PFSK-1 (cell line): ENCODE results near the gene NUP188.

Experiments used
- FOXP2 ChIP-seq: optimal IDR thresholded peaks from 2 replicates; pipeline ENCODE3; 2011; ENCODE audit warnings: borderline replicate concordance, control low read depth, inconsistent platforms; ENCODE audit not compliant: insufficient read depth; ENCODE audit errors: extremely low read length, extremely low read depth
- POLR2AphosphoS5 ChIP-seq: IDR thresholded peaks from 2 replicates; pipeline ENCODE4 v1.6.1; 2012; ENCODE audit warnings: low read depth, mild to moderate bottlenecking, control low read depth, low read length, moderate library complexity
- SIN3A ChIP-seq: IDR thresholded peaks from 2 replicates; pipeline ENCODE4 v1.6.1; 2012; ENCODE audit warnings: mild to moderate bottlenecking, low read length, moderate library complexity, borderline replicate concordance; ENCODE audit not compliant: insufficient read depth
- TAF1 ChIP-seq: IDR thresholded peaks from 2 replicates; pipeline ENCODE4 v1.6.1; 2012; ENCODE audit warnings: low read length, control low read depth, borderline replicate concordance; ENCODE audit not compliant: insufficient read depth
- TF ChIP-seq, protein P1 (sequence below), 2 experiments: IDR thresholded peaks; 2 replicates each; pipeline versions ENCODE4 v1.6.1 to v1.8.0; 2011 to 2012; ENCODE audit warnings: low read depth in 2 of 2, low read length in 2 of 2, control low read depth in 1 of 2, inconsistent platforms in 1 of 2, mild to moderate bottlenecking in 1 of 2, moderate library complexity in 1 of 2; ENCODE audit not compliant: insufficient read depth in 1 of 2

NUP188 gene

GRCh38 chr9:128940271-128940921 is 7.1 kb upstream of the NUP188 start:
- no peak for TF ChIP-seq FOXP2
- no peak for TF ChIP-seq TAF1
- no peak for TF ChIP-seq SIN3A
- TF ChIP-seq, protein P1, sequence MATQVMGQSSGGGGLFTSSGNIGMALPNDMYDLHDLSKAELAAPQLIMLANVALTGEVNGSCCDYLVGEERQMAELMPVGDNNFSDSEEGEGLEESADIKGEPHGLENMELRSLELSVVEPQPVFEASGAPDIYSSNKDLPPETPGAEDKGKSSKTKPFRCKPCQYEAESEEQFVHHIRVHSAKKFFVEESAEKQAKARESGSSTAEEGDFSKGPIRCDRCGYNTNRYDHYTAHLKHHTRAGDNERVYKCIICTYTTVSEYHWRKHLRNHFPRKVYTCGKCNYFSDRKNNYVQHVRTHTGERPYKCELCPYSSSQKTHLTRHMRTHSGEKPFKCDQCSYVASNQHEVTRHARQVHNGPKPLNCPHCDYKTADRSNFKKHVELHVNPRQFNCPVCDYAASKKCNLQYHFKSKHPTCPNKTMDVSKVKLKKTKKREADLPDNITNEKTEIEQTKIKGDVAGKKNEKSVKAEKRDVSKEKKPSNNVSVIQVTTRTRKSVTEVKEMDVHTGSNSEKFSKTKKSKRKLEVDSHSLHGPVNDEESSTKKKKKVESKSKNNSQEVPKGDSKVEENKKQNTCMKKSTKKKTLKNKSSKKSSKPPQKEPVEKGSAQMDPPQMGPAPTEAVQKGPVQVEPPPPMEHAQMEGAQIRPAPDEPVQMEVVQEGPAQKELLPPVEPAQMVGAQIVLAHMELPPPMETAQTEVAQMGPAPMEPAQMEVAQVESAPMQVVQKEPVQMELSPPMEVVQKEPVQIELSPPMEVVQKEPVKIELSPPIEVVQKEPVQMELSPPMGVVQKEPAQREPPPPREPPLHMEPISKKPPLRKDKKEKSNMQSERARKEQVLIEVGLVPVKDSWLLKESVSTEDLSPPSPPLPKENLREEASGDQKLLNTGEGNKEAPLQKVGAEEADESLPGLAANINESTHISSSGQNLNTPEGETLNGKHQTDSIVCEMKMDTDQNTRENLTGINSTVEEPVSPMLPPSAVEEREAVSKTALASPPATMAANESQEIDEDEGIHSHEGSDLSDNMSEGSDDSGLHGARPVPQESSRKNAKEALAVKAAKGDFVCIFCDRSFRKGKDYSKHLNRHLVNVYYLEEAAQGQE (IDR thresholded peaks at IDR 0.05; ENCODE audit: insufficient read depth in 1 of 2, low read depth in 2 of 2, low read length in 2 of 2), result no peak
- no peak for TF ChIP-seq POLR2AphosphoS5

- TF ChIP-seq, protein P1 (IDR thresholded peaks at IDR 0.05; ENCODE audit: insufficient read depth in 1 of 2, low read depth in 2 of 2, low read length in 2 of 2), result no peak
- TF ChIP-seq TAF1 (no peak), FOXP2 (no peak), POLR2AphosphoS5 (no peak), SIN3A (no peak)
Observed at GRCh38 chr9:128940946-128941755, 6.3 kb upstream of the NUP188 start.

GRCh38 chr9:128943832-128944620 is 3.5 kb upstream of the NUP188 start:
- TF ChIP-seq, protein P1 (IDR thresholded peaks at IDR 0.05; ENCODE audit: insufficient read depth in 1 of 2, low read depth in 2 of 2, low read length in 2 of 2), result no peak
- no peak for TF ChIP-seq SIN3A
- TF ChIP-seq FOXP2, result no peak
- TF ChIP-seq TAF1, result no peak
- TF ChIP-seq POLR2AphosphoS5, result no peak

- TF ChIP-seq POLR2AphosphoS5, result no peak
Observed at GRCh38 chr9:128945798-128946501, 1.5 kb upstream of the NUP188 start.
